SK-N-DZ (cell line): ENCODE results near the gene SMPD3. TPM values are rescaled to one million over a fixed set of nuclear protein-coding genes. Genes with fewer than 3 reads are reported as not detected.
"Not testable (repeated sequence)": the region's sequence is repeated elsewhere in the genome, so short reads cannot be mapped to it uniquely, and the experiment has no call there.

Experiments used
- DNase-seq: peaks from one replicate; pipeline ENCODE4 v3.0.0-alpha.2; 2015; ENCODE audit warnings: low spot score
- polyA plus RNA-seq, 2 experiments: library from polyadenylated mRNA; depleted of rRNA; stranded (reverse); fragments of >200 nt; gene quantifications; 2 replicates each; pipeline ENCODE4 v1.2.3, GENCODE V29; 2014

Gene SMPD3
- polyA plus RNA-seq (2014; cell fraction: cytosol; rRNA removed) = 10.4 and 13.0 TPM in 2 replicates
- 16.0 and 20.8 TPM in 2 replicates for polyA plus RNA-seq (2014; cell fraction: nucleus; rRNA removed)

- DNase-seq = peak; percentile 100
These were observed at the start of gene SMPD3 for GRCh38 chr16:68448360-68448970. TSS of gene SMPD3 (minus strand) at chr16:68448508. CDS start at chr16:68372181, 76,327 bp downstream.

- no peak for DNase-seq
These were observed 48.4 kb upstream of the SMPD3 start for GRCh38 chr16:68496689-68497088.

DNA sequence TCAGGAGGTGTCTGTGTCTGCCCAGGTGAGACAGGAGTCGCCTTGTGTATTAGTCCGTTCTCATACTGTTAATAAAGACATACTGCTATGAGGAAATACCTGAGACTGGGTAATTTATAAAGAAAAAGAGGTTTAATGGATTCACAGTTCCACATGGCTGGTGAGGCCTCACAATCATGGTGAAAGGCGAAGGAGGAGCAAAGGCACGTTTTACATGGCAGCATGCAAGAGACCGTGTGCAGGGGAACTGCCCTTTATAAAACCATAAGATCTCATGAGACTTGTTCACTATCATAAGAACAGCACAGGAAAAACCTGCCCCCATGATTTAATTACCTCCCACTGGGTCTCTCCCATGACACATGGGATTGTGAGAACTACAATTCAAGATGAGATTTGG, 46.0 kb upstream of the SMPD3 start:
- not testable (repeated sequence) for DNase-seq

- DNase-seq = no peak
These were observed 45.2 kb upstream of the SMPD3 start for GRCh38 chr16:68493412-68494070.

GRCh38 chr16:68492543-68493411, 44.5 kb upstream of the SMPD3 start:
- DNase-seq = no peak

DNA sequence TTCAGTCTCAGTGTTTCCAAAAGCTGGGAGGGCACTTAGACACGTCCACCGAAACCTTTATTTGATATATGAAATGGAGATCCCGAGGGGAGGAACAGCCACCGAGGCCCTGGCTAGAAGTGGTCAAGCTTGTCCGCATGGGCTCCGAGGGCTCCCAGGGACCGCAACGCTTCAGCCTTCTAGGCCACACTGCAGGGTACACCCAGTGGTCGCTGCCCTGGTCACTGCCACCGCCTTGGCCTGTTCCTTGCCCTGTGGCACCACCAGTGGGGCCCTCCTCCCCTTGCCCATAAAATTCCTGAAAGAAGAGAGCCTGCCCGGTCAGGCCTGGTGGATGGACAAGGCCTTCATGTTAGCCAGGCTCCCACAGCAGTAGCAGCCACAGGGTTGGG, 43.8 kb upstream of the SMPD3 start:
- no peak for DNase-seq

- no peak for DNase-seq
These were observed 43.3 kb upstream of the SMPD3 start for GRCh38 chr16:68491576-68491950.

DNA sequence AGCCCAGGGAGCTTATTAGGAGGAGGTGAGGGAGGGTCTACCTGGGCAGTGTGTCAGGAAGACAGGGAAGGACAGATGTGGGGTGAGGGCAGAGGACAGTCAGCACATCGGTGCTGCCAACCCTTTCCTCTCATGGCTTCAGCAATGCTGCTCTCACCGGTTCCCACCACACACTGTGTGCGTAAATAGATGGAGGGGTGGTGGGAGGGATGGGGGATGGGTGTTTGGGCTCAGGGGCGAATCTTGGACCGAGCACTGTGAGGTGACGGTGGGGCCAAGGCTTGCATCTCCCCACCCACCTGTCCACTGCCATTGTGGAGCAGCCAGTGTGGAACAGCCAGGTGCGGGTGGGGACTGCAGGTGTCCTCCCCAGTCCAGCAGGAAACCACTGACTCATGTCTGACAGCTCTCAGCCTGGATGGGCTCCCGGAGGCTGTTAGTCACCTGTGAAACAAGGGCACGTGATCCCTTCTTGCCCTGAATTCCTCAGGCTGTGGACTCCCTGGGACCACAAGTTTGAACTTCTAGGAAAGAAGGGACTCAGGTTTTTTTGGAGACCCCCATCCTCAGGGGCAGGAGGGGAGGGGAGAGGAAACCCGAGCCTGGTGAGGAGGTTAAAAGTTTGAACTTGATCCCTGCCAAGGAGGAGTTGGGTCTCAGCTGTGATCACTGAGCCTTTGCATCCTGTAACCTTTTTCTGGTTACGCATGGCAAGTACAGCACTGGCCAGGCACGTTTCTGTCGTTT, 42.7 kb upstream of the SMPD3 start:
- DNase-seq = no peak

- DNase-seq = no peak
These were observed 42.0 kb upstream of the SMPD3 start for GRCh38 chr16:68490358-68490757.

GRCh38 chr16:68488554-68488953, 40.2 kb upstream of the SMPD3 start:
- no peak for DNase-seq

DNA sequence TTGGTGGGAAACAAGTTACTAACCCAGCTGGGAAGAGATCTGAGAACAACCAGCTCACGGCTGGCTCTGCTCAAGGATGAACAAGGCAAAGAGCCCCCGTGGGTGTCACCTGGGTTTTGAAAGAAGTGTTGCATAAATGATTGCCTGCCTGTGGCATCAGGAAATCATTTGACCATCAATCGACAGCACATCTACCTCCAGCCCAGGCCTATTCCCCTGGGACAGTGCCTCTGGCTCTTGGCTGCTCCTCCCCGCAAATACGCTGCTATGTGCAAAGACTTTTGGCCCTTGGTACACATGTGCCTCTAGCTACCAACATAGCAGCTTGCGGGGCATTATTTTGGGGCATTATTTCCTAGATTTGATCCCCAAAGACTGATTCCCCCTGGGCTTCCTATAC, 39.4 kb upstream of the SMPD3 start:
- DNase-seq = peak; percentile 31

DNA sequence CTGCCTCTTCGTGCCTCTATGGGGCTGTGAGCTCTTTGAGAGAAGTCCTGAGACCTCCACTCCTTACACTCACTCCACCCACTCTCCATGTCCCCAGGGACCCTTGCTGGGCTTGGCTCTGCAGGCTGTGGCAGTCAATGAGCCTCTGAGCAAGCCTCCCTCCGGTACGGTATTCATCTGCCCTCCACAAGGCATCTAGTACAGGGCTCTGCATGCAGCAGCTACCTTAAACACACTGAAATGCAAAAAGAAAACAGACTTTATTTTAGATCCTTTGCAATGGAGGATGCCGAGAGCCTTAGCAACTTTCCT, 38.9 kb upstream of the SMPD3 start:
- DNase-seq = peak; percentile 55

GRCh38 chr16:68486502-68487202, 38.3 kb upstream of the SMPD3 start:
- no peak for DNase-seq

DNA sequence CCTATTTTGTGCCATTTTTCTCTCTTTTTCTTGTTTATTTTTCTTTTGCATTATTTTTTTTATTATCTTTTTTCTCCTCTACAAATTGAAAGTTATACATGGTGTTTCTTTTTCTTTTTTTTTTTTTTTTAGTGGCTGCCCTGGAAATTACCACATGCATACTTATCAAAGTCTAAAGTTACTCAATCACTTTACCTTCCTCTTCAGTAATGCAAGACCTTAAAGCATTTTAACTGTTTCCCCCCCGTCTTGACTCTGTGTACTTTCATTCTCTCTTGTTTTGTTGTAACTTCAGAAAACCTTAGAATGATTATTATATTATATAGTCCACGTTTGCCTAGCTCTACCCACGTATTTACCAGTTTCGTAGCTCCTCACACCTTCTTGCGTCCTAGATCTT, 33.3 kb upstream of the SMPD3 start:
- no peak for DNase-seq

GRCh38 chr16:68480084-68480995, 32.0 kb upstream of the SMPD3 start:
- DNase-seq = no peak

DNA sequence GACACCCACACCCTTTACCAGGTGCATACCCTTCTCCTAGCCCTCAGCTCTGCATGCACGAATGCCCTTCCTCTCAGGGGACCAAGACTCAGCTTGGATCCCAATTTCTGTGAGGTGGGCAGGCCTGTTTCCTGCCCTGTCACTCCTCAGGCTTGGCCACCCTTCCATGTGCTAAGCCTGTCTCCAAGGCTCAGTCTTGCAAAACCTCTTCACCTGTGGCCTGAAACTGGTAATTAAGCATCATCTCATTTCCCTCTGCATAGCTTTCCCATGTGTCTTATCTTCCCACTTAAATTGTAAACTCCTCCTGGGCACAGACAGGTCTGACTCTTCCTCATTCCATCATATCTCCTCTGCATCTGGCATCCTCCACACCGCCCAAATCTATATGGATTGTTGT, 31.0 kb upstream of the SMPD3 start:
- no peak for DNase-seq

DNA sequence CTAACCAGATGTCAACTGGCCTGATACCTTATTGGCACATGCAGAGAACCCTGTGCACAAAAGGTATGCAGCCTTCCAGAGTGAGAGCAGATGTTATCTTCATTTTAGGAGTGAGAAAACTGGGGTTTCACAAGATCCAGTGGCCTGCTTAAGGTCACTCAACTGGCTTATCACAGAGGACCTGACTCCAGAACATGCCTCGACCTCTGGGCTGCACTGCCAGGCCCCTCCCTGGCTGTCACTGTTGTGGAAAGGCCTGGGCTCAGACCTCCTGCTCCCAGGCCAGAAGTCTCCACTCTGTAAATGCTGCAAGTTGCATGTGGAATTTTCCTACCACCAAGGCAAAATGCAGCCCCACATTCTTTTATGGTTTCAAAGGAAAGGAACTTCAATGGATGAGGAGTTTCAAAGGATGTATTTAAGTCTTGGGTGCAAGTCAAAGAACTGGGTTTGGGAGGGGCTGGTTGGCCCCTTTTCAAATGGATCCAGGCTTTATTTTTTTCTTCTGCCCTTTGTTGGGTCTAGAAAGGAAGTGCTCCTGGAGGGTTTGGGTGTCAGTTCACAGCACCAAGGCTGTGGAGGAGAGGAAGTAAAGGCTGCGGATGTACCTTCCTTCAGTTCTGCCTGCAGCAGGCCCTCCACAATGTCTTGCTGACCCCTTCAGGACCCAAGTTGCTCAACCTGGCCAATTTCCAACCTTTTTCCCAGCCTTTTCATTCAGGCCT, 30.4 kb upstream of the SMPD3 start:
- DNase-seq = no peak

GRCh38 chr16:68475071-68475470, 26.8 kb upstream of the SMPD3 start:
- no peak for DNase-seq

DNA sequence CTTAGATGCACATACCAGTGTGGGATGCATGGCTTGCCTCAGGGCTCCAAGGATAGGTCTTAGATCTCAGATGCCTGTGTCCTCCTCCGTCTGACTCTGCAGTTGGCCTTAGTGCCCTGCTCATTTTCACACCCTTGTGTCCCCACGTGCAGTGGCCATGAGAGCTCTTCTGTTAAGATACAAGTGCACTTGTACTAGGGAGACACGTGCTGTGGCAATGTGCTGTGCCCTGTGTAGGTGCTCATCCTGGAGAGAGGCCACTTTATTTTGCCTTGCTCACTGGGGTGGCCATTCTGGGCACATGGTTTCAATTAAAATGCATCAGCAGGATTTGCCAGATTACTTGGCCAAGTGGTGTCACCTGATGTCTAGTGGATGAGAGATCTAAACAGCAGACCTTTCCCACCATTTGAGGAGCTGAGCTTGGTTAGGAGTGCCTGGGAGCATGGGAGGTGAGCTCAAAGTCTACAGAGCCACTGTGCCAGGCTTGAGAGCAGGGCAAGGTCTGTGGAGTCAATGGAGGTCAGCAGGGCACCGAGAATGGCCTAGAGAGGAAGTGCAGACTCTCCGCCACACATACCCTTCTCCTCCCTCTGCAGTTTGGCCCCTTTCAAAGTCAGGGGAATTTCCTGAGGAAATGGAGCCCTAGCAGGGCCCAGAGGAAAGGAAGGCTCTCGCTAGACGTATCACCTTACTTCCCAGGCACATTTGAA, 25.2 kb upstream of the SMPD3 start:
- no peak for DNase-seq
